HCT116 (cell line): ENCODE results near the gene C9. TPM values are rescaled to one million over a fixed set of nuclear protein-coding genes. Genes with fewer than 3 reads are reported as not detected.
"Not testable (repeated sequence)": the region's sequence is repeated elsewhere in the genome, so short reads cannot be mapped to it uniquely, and the experiment has no call there.

Experiments
- ATAC-seq: fragments of 200-7000 bp; cut with Tn5 transposase; 2 replicates; pipeline ENCODE4 v1.9.1; 2020; ENCODE audit warnings: mild to moderate bottlenecking, moderate library complexity
- BruUV-seq: library from RNA; stranded (reverse); fragments of 400-500 nt; replicated peaks from 2 replicates; lab custom pipeline; 2021; lab: Mats Ljungman, UMichigan
- CTCF ChIA-PET: fragments of 300-600 bp; sonication (Branson Sonifier 250); formaldehyde crosslinking; loops from one replicate; lab custom pipeline; 2021; ENCODE audit warnings: antibody characterized with exemption; lab: Charles Lee
- POLR2A ChIA-PET: fragments of 300-600, 350-600 bp; sonication (Branson Sonifier 250); formaldehyde crosslinking; loops from one replicate; lab custom pipeline; 2021; ENCODE audit warnings: antibody characterized with exemption; lab: Charles Lee
- RAD21 ChIA-PET, 2 experiments: fragments of 300-600 bp; sonication (Branson Sonifier 250); formaldehyde crosslinking; loops; one replicate each; lab custom pipeline; 2023; ENCODE audit warnings: low total read pairs in 2 of 2; ENCODE audit not compliant: uncharacterized antibody in 2 of 2, unreplicated experiment in 2 of 2, low non-redundant PET in 1 of 2; lab: Charles Lee
- DNase-seq: peaks from one replicate; pipeline ENCODE4 v3.0.0-alpha.2; 2010; ENCODE audit warnings: low read depth, low spot score
- H2AFZ ChIP-seq: fragments of 200-600 bp; shearing (Covaris generic), sonication (generic); 2 replicates; pipeline ENCODE4 v1.6.1; 2017; ENCODE audit warnings: low read depth, mixed run types, mixed read lengths, antibody characterized with exemption, low read length; ENCODE audit not compliant: poor library complexity, severe bottlenecking
- H3K27ac ChIP-seq: 2 replicates; pipeline ENCODE4 v1.5.1; 2012; ENCODE audit warnings: low read depth, low read length
- H3K27me3 ChIP-seq: fragments of 200-600 bp; sonication (generic); 2 replicates; pipeline ENCODE4 v1.6.1; 2016; ENCODE audit warnings: mixed run types, low read length, mixed read lengths; ENCODE audit not compliant: insufficient read depth
- H3K36me3 ChIP-seq, 2 experiments: fragments of 200-500 bp in 1 of 2; fragments of 200-600 bp in 1 of 2; sonication (Bioruptor generic) in 1 of 2; sonication (generic) in 1 of 2; 2 replicates each; pipeline versions ENCODE4 v1.5.1 to v1.6.1; 2014 to 2016; ENCODE audit warnings: low read length in 2 of 2, inconsistent platforms in 1 of 2, mixed read lengths in 1 of 2, mixed run types in 1 of 2; ENCODE audit not compliant: insufficient read depth in 2 of 2, control insufficient read depth in 1 of 2
- H3K4me1 ChIP-seq, 2 experiments: fragments of 200-600 bp in 1 of 2; sonication (generic) in 1 of 2; 2 replicates each; pipeline versions ENCODE4 v1.5.1 to v1.6.1; 2012 to 2017; ENCODE audit warnings: low read length in 2 of 2, inconsistent platforms in 1 of 2, mild to moderate bottlenecking in 1 of 2, mixed read lengths in 1 of 2, mixed run types in 1 of 2, moderate library complexity in 1 of 2; ENCODE audit not compliant: insufficient read depth in 2 of 2, control insufficient read depth in 1 of 2
- H3K4me2 ChIP-seq: fragments of 200-600 bp; sonication (generic); 2 replicates; pipeline ENCODE4 v1.6.1; 2017; ENCODE audit warnings: mixed run types, low read length, mixed read lengths
- H3K4me3 ChIP-seq, 2 experiments: fragments of 200-600 bp in 1 of 2; sonication (generic) in 1 of 2; replicated peaks in 1 of 2; 2 replicates each; pipeline ENCODE4 v1.5.1; 2011 to 2016; ENCODE audit warnings: low read length in 2 of 2, control low read depth in 1 of 2, low read depth in 1 of 2, mild to moderate bottlenecking in 1 of 2, mixed read lengths in 1 of 2, mixed run types in 1 of 2
- H3K79me2 ChIP-seq: fragments of 200-600 bp; sonication (generic); 2 replicates; pipeline ENCODE4 v1.6.1; 2017; ENCODE audit warnings: mild to moderate bottlenecking, mixed run types, low read length, moderate library complexity, mixed read lengths; ENCODE audit not compliant: insufficient read depth
- H3K9ac ChIP-seq: fragments of 200-600 bp; sonication (generic); 2 replicates; pipeline ENCODE4 v1.6.1; 2016; ENCODE audit warnings: low read length, mixed read lengths
- H3K9me2 ChIP-seq: fragments of 200-600 bp; sonication (generic), shearing (Covaris generic); 2 replicates; pipeline ENCODE4 v1.6.1; 2017; ENCODE audit warnings: mixed run types, mild to moderate bottlenecking, moderate library complexity; ENCODE audit not compliant: insufficient read depth
- H3K9me3 ChIP-seq, 2 experiments: fragments of 200-500 bp in 1 of 2; fragments of 200-600 bp in 1 of 2; sonication (Bioruptor generic) in 1 of 2; sonication (generic) in 1 of 2; 2 replicates each; pipeline ENCODE4 v1.6.1; 2014 to 2017; ENCODE audit warnings: low read length in 2 of 2, mixed read lengths in 2 of 2, inconsistent platforms in 1 of 2, low read depth in 1 of 2, mild to moderate bottlenecking in 1 of 2, mixed run types in 1 of 2, moderate library complexity in 1 of 2; ENCODE audit not compliant: control insufficient read depth in 1 of 2, insufficient read depth in 1 of 2
- H4K20me1 ChIP-seq: fragments of 200-600 bp; sonication (generic), shearing (Covaris generic); 2 replicates; pipeline ENCODE4 v1.6.1; 2017; ENCODE audit warnings: mixed run types, mild to moderate bottlenecking, moderate library complexity; ENCODE audit not compliant: insufficient read depth
- ATF3 ChIP-seq: IDR thresholded peaks from 2 replicates; pipeline ENCODE4 v1.6.1; 2012
- CBX3 ChIP-seq: IDR thresholded peaks from 2 replicates; pipeline ENCODE4 v1.6.1; 2012; ENCODE audit warnings: low read depth
- EGR1 ChIP-seq: IDR thresholded peaks from 2 replicates; pipeline ENCODE4 v1.6.1; 2012; ENCODE audit warnings: low read depth
- EZH2 ChIP-seq: fragments of 200-600 bp; sonication (generic); IDR thresholded peaks from 2 replicates; pipeline ENCODE4 v1.6.1; 2017; ENCODE audit warnings: antibody characterized with exemption, mixed run types
- EZH2phosphoT487 ChIP-seq: fragments of 200-600 bp; IDR thresholded peaks from 2 replicates; pipeline ENCODE4 v1.6.1; 2018; ENCODE audit warnings: antibody characterized with exemption, borderline replicate concordance
- FOSL1 ChIP-seq: IDR thresholded peaks from 2 replicates; pipeline ENCODE4 v1.6.1; 2012; ENCODE audit warnings: low read depth
- MAX ChIP-seq: IDR thresholded peaks from 2 replicates; pipeline ENCODE4 v1.6.1; 2012
- POLR2A ChIP-seq: IDR thresholded peaks from 2 replicates; pipeline ENCODE4 v1.7.0; 2011; ENCODE audit warnings: borderline replicate concordance; ENCODE audit not compliant: insufficient read depth, insufficient read length; ENCODE audit errors: extremely low read depth
- POLR2AphosphoS5 ChIP-seq: IDR thresholded peaks from 2 replicates; pipeline ENCODE4 v1.6.1; 2011; ENCODE audit warnings: mild to moderate bottlenecking, low read depth, low read length, moderate library complexity
- RAD21 ChIP-seq: IDR thresholded peaks from 2 replicates; pipeline ENCODE4 v1.6.1; 2012; ENCODE audit warnings: low read depth, mild to moderate bottlenecking
- SIN3A ChIP-seq: IDR thresholded peaks from 2 replicates; pipeline ENCODE4 v1.6.1; 2012; ENCODE audit warnings: low read depth
- SP1 ChIP-seq: IDR thresholded peaks from 2 replicates; pipeline ENCODE4 v1.6.1; 2012; ENCODE audit warnings: low read depth
- SRF ChIP-seq: IDR thresholded peaks from 2 replicates; pipeline ENCODE4 v1.6.1; 2012; ENCODE audit warnings: low read depth
- TCF7L2 ChIP-seq: IDR thresholded peaks from 2 replicates; pipeline ENCODE4 v1.7.0; 2011; ENCODE audit warnings: borderline replicate concordance, inconsistent platforms; ENCODE audit not compliant: insufficient read depth, insufficient read length; ENCODE audit errors: extremely low read depth
- YY1 ChIP-seq: IDR thresholded peaks from 2 replicates; pipeline ENCODE4 v1.6.1; 2011; ENCODE audit warnings: low read length, low read depth, moderate library complexity, mild to moderate bottlenecking; ENCODE audit not compliant: insufficient replicate concordance; ENCODE audit errors: extremely low read depth
- ZBTB33 ChIP-seq: IDR thresholded peaks from 2 replicates; pipeline ENCODE4 v1.6.1; 2011; ENCODE audit warnings: mild to moderate bottlenecking, low read length, moderate library complexity; ENCODE audit not compliant: insufficient replicate concordance; ENCODE audit errors: extremely low read depth
- ZNF274 ChIP-seq: fragments of 200-500 bp; sonication (Bioruptor generic); IDR thresholded peaks from 2 replicates; pipeline ENCODE4 v1.6.1; 2014; ENCODE audit warnings: mild to moderate bottlenecking, low read depth, low read length, inconsistent platforms
- intact Hi-C: fragments of 100-400 bp; cut with micrococcal nuclease; formaldehyde crosslinking; loops from 2 replicates; pipeline ENCODE4 v1.10.0; 2022
- total RNA-seq: library from RNA; stranded (reverse); gene quantifications from one replicate; pipeline ENCODE4 v1.2.1, GENCODE V29; 2021; ENCODE audit not compliant: unreplicated experiment

The C9 gene
- total RNA-seq, 1 experiment from 2014 or later = 0.34 TPM

GRCh38 chr5:39235648-39236047 lies 128.6 kb downstream of the C9 start:
- H3K9ac ChIP-seq = no peak overlapping the region
- POLR2A ChIA-PET = no interaction called here
- DNase-seq = no peak
- TF ChIP-seq YY1 = no peak
- no peak for TF ChIP-seq RAD21
- no peak for TF ChIP-seq ZBTB33
- TF ChIP-seq ATF3 = no peak
- no peak for TF ChIP-seq EZH2
- TF ChIP-seq ZNF274 = no peak
- no peak for TF ChIP-seq CBX3
- no peak for TF ChIP-seq MAX
- TF ChIP-seq POLR2A = no peak
- TF ChIP-seq SRF = no peak
- TF ChIP-seq TCF7L2 = no peak
- TF ChIP-seq FOSL1 = no peak
- TF ChIP-seq EZH2phosphoT487 = no peak
- no peak for TF ChIP-seq POLR2AphosphoS5
- TF ChIP-seq EGR1 = no peak
- no peak for TF ChIP-seq SIN3A
- TF ChIP-seq SP1 = no peak
- TF ChIP-seq, all 23 proteins: peak for 0
- no peak overlapping the region for H3K27ac ChIP-seq
- no peak overlapping the region for H3K4me2 ChIP-seq
- ATAC-seq = no peak
- ChIA-PET CTCF (no interaction called here), RAD21 (no interaction called here)
- no peaks in the 10 kb centered on the region for H3K27me3 ChIP-seq
- no peaks in the 10 kb centered on the region for H3K9me2 ChIP-seq
- H2AFZ ChIP-seq = no peak overlapping the region
- H4K20me1 ChIP-seq = no peaks in the 10 kb centered on the region
- peaks cover 0 to 8% of the 10 kb centered on the region in 2 experiments; a peak in 1 of 4 replicates for H3K4me1 ChIP-seq
- no peak overlapping the region for H3K4me3 ChIP-seq
- no TSS peak for BruUV-seq
- no peaks in the 10 kb centered on the region for H3K9me3 ChIP-seq
- no peaks in the 10 kb centered on the region for H3K79me2 ChIP-seq
- H3K36me3 ChIP-seq = no peaks in the 10 kb centered on the region
- intact Hi-C loops = no loop called here

DNA sequence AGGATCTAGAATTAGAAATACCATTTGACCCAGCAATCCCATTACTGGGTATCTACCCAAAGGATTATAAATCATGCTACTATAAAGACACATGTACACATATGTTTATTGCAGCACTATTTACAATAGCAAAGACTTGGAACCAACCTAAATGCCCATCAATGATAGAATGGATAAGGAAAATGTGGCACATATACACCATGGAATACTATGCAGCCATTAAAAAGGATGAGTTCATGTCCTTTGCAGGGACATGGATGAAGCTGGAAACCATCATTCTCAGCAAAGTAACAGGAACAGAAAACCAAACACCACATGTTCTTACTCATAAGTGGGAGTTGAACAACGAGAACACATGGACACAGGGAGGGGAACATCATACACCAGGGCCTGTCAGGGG lies 129.8 kb downstream of the C9 start:
- H3K27ac ChIP-seq, H3K9me3 ChIP-seq, ATAC-seq, H3K4me1 ChIP-seq, H4K20me1 ChIP-seq, CTCF ChIA-PET, H3K36me3 ChIP-seq, POLR2A ChIA-PET, DNase-seq, H3K4me3 ChIP-seq, H3K9ac ChIP-seq, intact Hi-C loops, H3K79me2 ChIP-seq, H3K4me2 ChIP-seq, H3K9me2 ChIP-seq, H2AFZ ChIP-seq, H3K27me3 ChIP-seq, RAD21 ChIA-PET, BruUV-seq: not testable (repeated sequence)
